Immature natural killer cell (primary cell): ENCODE data around the gene HAPLN3. TPM values are rescaled to one million over a fixed set of nuclear protein-coding genes. Genes with fewer than 3 reads are reported as not detected.
A peak's percentile ranks its signal among the peaks of the same experiment; 100 is the strongest.

Experiments
- DNase-seq, 3 donors: peaks; one replicate each; pipeline ENCODE4 v3.0.0; 2022; ENCODE audit warnings: mixed read lengths in 1 of 3
- H3K27ac Mint-ChIP-seq, 6 donors: one replicate each; pipeline ENCODE4 v1.8.0; 2020; ENCODE audit warnings: mixed read lengths in 6 of 6, mild to moderate bottlenecking in 5 of 6, inconsistent platforms in 4 of 6, moderate library complexity in 3 of 6
- H3K27me3 Mint-ChIP-seq, 3 donors: one replicate each; pipeline ENCODE4 v1.8.0; 2020 to 2021; ENCODE audit warnings: low read depth in 3 of 3, mild to moderate bottlenecking in 3 of 3, mixed read lengths in 3 of 3, moderate library complexity in 3 of 3, inconsistent platforms in 1 of 3
- H3K36me3 Mint-ChIP-seq, 3 donors: one replicate each; pipeline ENCODE4 v1.8.0; 2020; ENCODE audit warnings: mixed read lengths in 3 of 3, inconsistent platforms in 2 of 3, mild to moderate bottlenecking in 2 of 3
- H3K4me1 Mint-ChIP-seq, 2 donors: one replicate each; pipeline ENCODE4 v1.8.0; 2020; ENCODE audit warnings: inconsistent platforms in 2 of 2, mild to moderate bottlenecking in 2 of 2, mixed read lengths in 2 of 2, moderate library complexity in 1 of 2
- H3K4me3 Mint-ChIP-seq, 5 donors: one replicate each; pipeline ENCODE4 v1.8.0; 2020; ENCODE audit warnings: mild to moderate bottlenecking in 5 of 5, mixed read lengths in 5 of 5, inconsistent platforms in 3 of 5, moderate library complexity in 3 of 5
- H3K9me3 Mint-ChIP-seq, 6 donors: one replicate each; pipeline ENCODE4 v1.8.0; 2020; ENCODE audit warnings: mild to moderate bottlenecking in 6 of 6, mixed read lengths in 6 of 6, inconsistent platforms in 4 of 6, moderate library complexity in 3 of 6
- polyA plus RNA-seq, 3 donors: library from polyadenylated mRNA; unstranded; fragments of 300-500 nt; fragmentation: Illumina TruSeq; gene quantifications; one replicate each; pipeline ENCODE4 v1.2.3, GENCODE V29; 2021

HAPLN3 gene
- polyA plus RNA-seq, 3 donors from 2014 or later: 3.4 to 7.8 (median 5.3) TPM

- no peak overlapping the region for H3K4me3 Mint-ChIP-seq
- no peak overlapping the region for H3K27ac Mint-ChIP-seq
- no peaks in the 10 kb centered on the region for H3K9me3 Mint-ChIP-seq
- peaks cover 0 to 12% (median 8%) of the 10 kb centered on the region in 3 donors for H3K36me3 Mint-ChIP-seq
- peak; percentile 5 to 43 (median 22) for DNase-seq
- H3K4me1 Mint-ChIP-seq: peaks cover 13% of the 10 kb centered on the region in 2 donors
- peaks cover 6 to 12% (median 9%) of the 10 kb centered on the region in 3 donors for H3K27me3 Mint-ChIP-seq
Measured at GRCh38 chr15:88897456-88898194, 2.3 kb upstream of the HAPLN3 start.

GRCh38 chr15:88897142-88897455 is 1.8 kb upstream of the HAPLN3 start:
- Mint-ChIP-seq H3K36me3 (peaks cover 0 to 11% (median 7%) of the 10 kb centered on the region in 3 donors), H3K9me3 (no peaks in the 10 kb centered on the region), H3K4me1 (peaks cover 13% of the 10 kb centered on the region in 2 donors), H3K27me3 (peaks cover 7 to 12% (median 9%) of the 10 kb centered on the region in 3 donors), H3K27ac (no peak overlapping the region), H3K4me3 (no peak overlapping the region)
- no peak for DNase-seq

GRCh38 chr15:88896333-88897033 is 1.1 kb upstream of the HAPLN3 start:
- Mint-ChIP-seq H3K27me3 (peaks cover 7 to 12% (median 7%) of the 10 kb centered on the region in 3 donors), H3K4me1 (peaks cover 13% of the 10 kb centered on the region in 2 donors), H3K4me3 (peak overlapping the region in 1 of 5 donors; percentile 33), H3K9me3 (no peaks in the 10 kb centered on the region), H3K27ac (no peak overlapping the region), H3K36me3 (peaks cover 0 to 8% (median 4%) of the 10 kb centered on the region in 3 donors)
- DNase-seq: no peak

GRCh38 chr15:88894348-88894818 is 961 bp downstream of the HAPLN3 start:
- Mint-ChIP-seq H3K9me3 (no peaks in the 10 kb centered on the region), H3K4me1 (peaks cover 13% of the 10 kb centered on the region in 2 donors), H3K27me3 (peaks cover 6 to 12% (median 7%) of the 10 kb centered on the region in 3 donors), H3K36me3 (no peaks in the 10 kb centered on the region), H3K4me3 (peak overlapping the region; percentile 74 to 84 (median 81)), H3K27ac (peak overlapping the region in 3 of 6 donors; percentile 28 to 66 (median 64))
- DNase-seq: peak; percentile 29 to 48 (median 46)

GRCh38 chr15:88891540-88892254 is 3.6 kb downstream of the HAPLN3 start:
- DNase-seq: no peak

GRCh38 chr15:88890495-88890894 is 4.8 kb downstream of the HAPLN3 start:
- no peaks in the 10 kb centered on the region for H3K9me3 Mint-ChIP-seq
- peaks cover 10% of the 10 kb centered on the region in 2 donors for H3K4me1 Mint-ChIP-seq
- no peaks in the 10 kb centered on the region for H3K36me3 Mint-ChIP-seq
- H3K27me3 Mint-ChIP-seq: peaks cover 3 to 14% (median 5%) of the 10 kb centered on the region in 3 donors
- no peak for DNase-seq
- H3K27ac Mint-ChIP-seq: no peak overlapping the region
- H3K4me3 Mint-ChIP-seq: no peak overlapping the region

More at GRCh38 chr15:88891540-88892254, 3.6 kb downstream of the HAPLN3 start:
- no peak overlapping the region for H3K27ac Mint-ChIP-seq
- H3K4me1 Mint-ChIP-seq: peaks cover 13% of the 10 kb centered on the region in 2 donors
- H3K27me3 Mint-ChIP-seq: peaks cover 3 to 14% (median 6%) of the 10 kb centered on the region in 3 donors
- H3K36me3 Mint-ChIP-seq: no peaks in the 10 kb centered on the region
- H3K4me3 Mint-ChIP-seq: no peak overlapping the region
- H3K9me3 Mint-ChIP-seq: no peaks in the 10 kb centered on the region

- Mint-ChIP-seq H3K27me3 (peaks cover 3 to 7% (median 5%) of the 10 kb centered on the region in 3 donors), H3K4me3 (no peak overlapping the region), H3K27ac (no peak overlapping the region), H3K36me3 (peaks cover 0 to 7% (median 0%) of the 10 kb centered on the region in 3 donors), H3K4me1 (peaks cover 0 to under 1% of the 10 kb centered on the region in 2 donors), H3K9me3 (no peaks in the 10 kb centered on the region)
- no peak for DNase-seq
Measured at GRCh38 chr15:88888719-88889118, 6.6 kb downstream of the HAPLN3 start.

GRCh38 chr15:88887068-88887580 is 8.2 kb downstream of the HAPLN3 start:
- no peak for DNase-seq
- H3K4me3 Mint-ChIP-seq: no peak overlapping the region
- H3K9me3 Mint-ChIP-seq: no peaks in the 10 kb centered on the region
- H3K27me3 Mint-ChIP-seq: peaks cover 0 to 2% (median 0%) of the 10 kb centered on the region in 3 donors
- no peak overlapping the region for H3K27ac Mint-ChIP-seq
- H3K36me3 Mint-ChIP-seq: peaks cover 0 to 7% (median 0%) of the 10 kb centered on the region in 3 donors
- H3K4me1 Mint-ChIP-seq: no peaks in the 10 kb centered on the region

GRCh38 chr15:88882785-88883184 is 12.6 kb downstream of the HAPLN3 start:
- no peak overlapping the region for H3K4me3 Mint-ChIP-seq
- H3K4me1 Mint-ChIP-seq: no peaks in the 10 kb centered on the region
- no peak for DNase-seq
- no peaks in the 10 kb centered on the region for H3K9me3 Mint-ChIP-seq
- peaks cover 0 to 2% (median 2%) of the 10 kb centered on the region in 3 donors for H3K27me3 Mint-ChIP-seq
- H3K36me3 Mint-ChIP-seq: peaks cover 0 to 7% (median 0%) of the 10 kb centered on the region in 3 donors
- H3K27ac Mint-ChIP-seq: no peak overlapping the region

GRCh38 chr15:88881775-88882174 is 13.6 kb downstream of the HAPLN3 start:
- DNase-seq: no peak
- Mint-ChIP-seq H3K4me3 (no peak overlapping the region), H3K27ac (no peak overlapping the region), H3K4me1 (no peaks in the 10 kb centered on the region), H3K36me3 (peaks cover 0 to 7% (median 0%) of the 10 kb centered on the region in 3 donors), H3K9me3 (no peaks in the 10 kb centered on the region), H3K27me3 (peaks cover 0 to 2% (median 2%) of the 10 kb centered on the region in 3 donors)

- no peak for DNase-seq
- peaks cover 0 to 2% (median 2%) of the 10 kb centered on the region in 3 donors for H3K27me3 Mint-ChIP-seq
- no peak overlapping the region for H3K27ac Mint-ChIP-seq
- H3K4me3 Mint-ChIP-seq: no peak overlapping the region
- no peaks in the 10 kb centered on the region for H3K4me1 Mint-ChIP-seq
- H3K36me3 Mint-ChIP-seq: peaks cover 0 to 7% (median 0%) of the 10 kb centered on the region in 3 donors
- H3K9me3 Mint-ChIP-seq: no peaks in the 10 kb centered on the region
Measured at GRCh38 chr15:88880944-88881740, 14.2 kb downstream of the HAPLN3 start.

- Mint-ChIP-seq H3K27ac (no peak overlapping the region), H3K27me3 (peaks cover 0 to 7% (median 2%) of the 10 kb centered on the region in 3 donors), H3K4me3 (no peak overlapping the region), H3K9me3 (no peaks in the 10 kb centered on the region), H3K4me1 (no peaks in the 10 kb centered on the region), H3K36me3 (no peaks in the 10 kb centered on the region)
- no peak for DNase-seq
Measured at GRCh38 chr15:88878720-88879184, 16.6 kb downstream of the HAPLN3 start.

GRCh38 chr15:88877906-88878305 is 17.4 kb downstream of the HAPLN3 start:
- peaks cover 0 to 10% (median 2%) of the 10 kb centered on the region in 3 donors for H3K27me3 Mint-ChIP-seq
- H3K27ac Mint-ChIP-seq: no peak overlapping the region
- DNase-seq: no peak
- no peak overlapping the region for H3K4me3 Mint-ChIP-seq
- no peaks in the 10 kb centered on the region for H3K9me3 Mint-ChIP-seq
- no peaks in the 10 kb centered on the region for H3K36me3 Mint-ChIP-seq
- H3K4me1 Mint-ChIP-seq: no peaks in the 10 kb centered on the region
